Loucy (cell line): ENCODE data around the gene STXBP2.

Experiments used
- H2AFZ ChIP-seq: fragments of 200-600 bp; sonication (generic); 2 replicates; pipeline ENCODE4 v1.6.0; 2016; ENCODE audit warnings: antibody characterized with exemption, mild to moderate bottlenecking, low read length, moderate library complexity
- H3F3A ChIP-seq: fragments of 200-600 bp; 2 replicates; pipeline ENCODE4 v1.6.0; 2016; ENCODE audit warnings: antibody characterized with exemption, low read depth, mild to moderate bottlenecking
- H3K27me3 ChIP-seq: fragments of 200-600 bp; sonication (generic); 2 replicates; pipeline ENCODE4 v1.6.1; 2014; ENCODE audit warnings: low read length, mild to moderate bottlenecking; ENCODE audit not compliant: insufficient read depth, poor library complexity, severe bottlenecking
- H3K36me3 ChIP-seq: fragments of 200-600 bp; sonication (generic); 2 replicates; pipeline ENCODE4 v1.6.1; 2016; ENCODE audit warnings: low read length; ENCODE audit not compliant: insufficient read depth
- H3K4me1 ChIP-seq: fragments of 200-600 bp; sonication (generic); 2 replicates; pipeline ENCODE4 v1.5.1; 2014; ENCODE audit warnings: low read length, mild to moderate bottlenecking; ENCODE audit not compliant: insufficient read depth, poor library complexity, severe bottlenecking
- H3K4me2 ChIP-seq: fragments of 200-600 bp; sonication (generic); 2 replicates; pipeline ENCODE4 v1.6.0; 2014; ENCODE audit warnings: antibody characterized with exemption, low read length, low read depth, mild to moderate bottlenecking; ENCODE audit not compliant: poor library complexity, severe bottlenecking
- H3K4me3 ChIP-seq: fragments of 200-600 bp; sonication (generic); 2 replicates; pipeline ENCODE4 v1.5.1; 2014; ENCODE audit warnings: low read length, mild to moderate bottlenecking, mixed read lengths; ENCODE audit not compliant: poor library complexity, severe bottlenecking
- H3K79me2 ChIP-seq: fragments of 200-600 bp; sonication (generic); 2 replicates; pipeline ENCODE4 v1.6.1; 2014; ENCODE audit warnings: low read length; ENCODE audit not compliant: insufficient read depth
- H3K9ac ChIP-seq: fragments of 200-600 bp; sonication (generic); 2 replicates; pipeline ENCODE4 v1.6.0; 2014; ENCODE audit warnings: mild to moderate bottlenecking, low read depth, low read length, moderate library complexity; ENCODE audit not compliant: poor library complexity, severe bottlenecking
- H3K9me2 ChIP-seq: fragments of 200-600 bp; sonication (generic); replicated peaks from 2 replicates; pipeline ENCODE4 v1.6.1; 2016; ENCODE audit warnings: low read depth, low read length, mixed read lengths
- H3K9me3 ChIP-seq: fragments of 200-600 bp; sonication (generic); 2 replicates; pipeline ENCODE4 v1.6.1; 2014; ENCODE audit warnings: mild to moderate bottlenecking, antibody characterized with exemption, low read length, low read depth; ENCODE audit not compliant: insufficient read depth
- H4K20me1 ChIP-seq: fragments of 200-600 bp; sonication (generic); 2 replicates; pipeline ENCODE4 v1.6.0; 2014; ENCODE audit warnings: antibody characterized with exemption, low read length, mild to moderate bottlenecking; ENCODE audit not compliant: insufficient read depth, poor library complexity, severe bottlenecking
- CTCF ChIP-seq: fragments of 200-600 bp; sonication (generic); conservative IDR thresholded peaks from 2 replicates; pipeline ENCODE4 v1.5.1; 2014; ENCODE audit warnings: mild to moderate bottlenecking, antibody characterized with exemption, low read length
- EZH2phosphoT487 ChIP-seq: fragments of 200-600 bp; IDR thresholded peaks from 2 replicates; pipeline ENCODE4 v1.6.1; 2018; ENCODE audit warnings: antibody characterized with exemption, mild to moderate bottlenecking, moderate library complexity, borderline replicate concordance

The STXBP2 gene

DNA sequence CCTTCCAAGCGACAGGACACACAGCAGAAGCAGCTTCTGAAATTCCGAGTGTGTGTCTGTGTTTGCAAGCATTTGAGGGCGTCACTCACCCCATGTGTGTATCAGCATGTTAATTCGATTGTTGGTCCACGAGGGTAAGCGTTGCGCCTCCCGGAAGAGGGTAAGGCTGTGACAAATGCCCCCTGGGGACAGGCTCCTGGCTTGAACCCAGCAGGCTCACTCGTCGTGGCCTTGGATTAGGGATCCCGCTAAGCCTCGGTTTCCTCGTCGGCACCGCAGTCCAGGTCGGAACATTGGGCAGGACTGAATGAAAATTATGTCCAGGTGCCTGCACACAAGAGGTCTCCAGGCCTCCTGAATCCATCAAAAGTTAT, 606 bp upstream of the STXBP2 start:
- H3K36me3 ChIP-seq: no peaks in the 10 kb centered on the region
- no peaks in the 10 kb centered on the region for H4K20me1 ChIP-seq
- no peak overlapping the region for H2AFZ ChIP-seq
- H3K4me3 ChIP-seq: no peak overlapping the region
- no peak for TF ChIP-seq CTCF
- TF ChIP-seq EZH2phosphoT487: no peak
- no peak overlapping the region for H3K9ac ChIP-seq
- H3K27me3 ChIP-seq: no peaks in the 10 kb centered on the region
- no peaks in the 10 kb centered on the region for H3K9me2 ChIP-seq
- H3F3A ChIP-seq: no peaks in the 10 kb centered on the region
- no peak overlapping the region for H3K4me2 ChIP-seq
- no peaks in the 10 kb centered on the region for H3K9me3 ChIP-seq
- peaks cover 10% of the 10 kb centered on the region; the same call in 1 of the 2 replicates for H3K79me2 ChIP-seq
- no peaks in the 10 kb centered on the region for H3K4me1 ChIP-seq

- Histone ChIP-seq H3K4me2 (no peak overlapping the region), H3K36me3 (no peaks in the 10 kb centered on the region), H3K4me1 (no peaks in the 10 kb centered on the region), H3K79me2 (no peaks in the 10 kb centered on the region), H3F3A (no peaks in the 10 kb centered on the region), H3K9me3 (no peaks in the 10 kb centered on the region), H2AFZ (no peak overlapping the region), H4K20me1 (no peaks in the 10 kb centered on the region), H3K27me3 (no peaks in the 10 kb centered on the region), H3K9me2 (no peaks in the 10 kb centered on the region), H3K9ac (no peak overlapping the region), H3K4me3 (no peak overlapping the region)
- TF ChIP-seq CTCF (no peak), EZH2phosphoT487 (no peak)
Measured at GRCh38 chr19:7637374-7638256, 705 bp downstream of the STXBP2 start.

DNA sequence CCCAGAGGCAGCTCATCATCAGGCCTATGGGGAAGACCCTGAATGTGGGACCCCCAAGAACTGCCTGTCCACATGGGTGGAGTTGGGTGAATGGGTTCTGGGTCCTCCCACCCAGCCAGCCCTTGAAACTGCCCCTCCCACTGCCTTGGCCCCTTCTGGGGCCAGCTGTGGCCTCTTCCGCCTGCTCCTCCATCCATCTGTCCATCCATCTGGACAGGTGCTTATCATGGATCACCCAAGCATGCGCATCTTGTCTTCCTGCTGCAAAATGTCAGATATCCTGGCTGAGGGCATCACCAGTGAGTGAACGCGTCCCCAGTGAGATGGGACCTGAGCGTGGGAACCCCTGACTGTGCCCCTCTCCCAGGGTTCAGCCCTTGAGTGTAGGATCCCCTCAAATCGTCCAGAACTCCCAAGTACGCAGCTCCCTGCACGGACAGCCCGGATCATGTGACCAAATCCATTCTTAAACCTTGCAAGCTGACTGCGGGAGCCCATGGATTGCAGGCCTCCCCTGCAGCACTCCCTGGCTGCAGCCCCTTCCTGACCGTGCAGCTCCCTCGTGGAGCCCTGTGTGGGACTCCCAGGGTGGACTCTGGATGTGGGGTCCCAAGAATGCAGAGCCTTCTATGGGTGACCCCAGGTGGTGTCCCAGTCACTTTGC, 2.0 kb downstream of the STXBP2 start:
- Histone ChIP-seq H3K9me3 (no peaks in the 10 kb centered on the region), H3K36me3 (no peaks in the 10 kb centered on the region), H2AFZ (no peak overlapping the region), H3K4me3 (no peak overlapping the region), H3K9ac (no peak overlapping the region), H4K20me1 (no peaks in the 10 kb centered on the region), H3K4me2 (no peak overlapping the region), H3K27me3 (no peaks in the 10 kb centered on the region), H3K9me2 (no peaks in the 10 kb centered on the region), H3K79me2 (no peaks in the 10 kb centered on the region), H3K4me1 (no peaks in the 10 kb centered on the region), H3F3A (no peaks in the 10 kb centered on the region)
- TF ChIP-seq EZH2phosphoT487: no peak
- no peak for TF ChIP-seq CTCF
